Ovary (tissue), 9 donors: ENCODE results near the gene SPATA45. TPM values are rescaled to one million over a fixed set of nuclear protein-coding genes. Genes with fewer than 3 reads are reported as not detected.

Experiments used
- DNase-seq, 5 donors: peaks; one replicate each; pipeline ENCODE4 v3.0.0-alpha.2; 2019 to 2020
- H3K27ac ChIP-seq, 2 donors: fragments of 200-600 bp; one replicate each; pipeline versions ENCODE4 v1.5.1 to v1.8.0; 2019 to 2022
- H3K27me3 ChIP-seq: fragments of 200-600 bp; one replicate; pipeline ENCODE4 v1.8.0; 2022
- H3K36me3 ChIP-seq: fragments of 200-600 bp; sonication (generic); one replicate; pipeline ENCODE4 v1.5.1; 2019
- H3K4me1 ChIP-seq: one replicate; pipeline ENCODE4 v1.8.1; 2013; ENCODE audit warnings: mild to moderate bottlenecking, moderate library complexity; ENCODE audit not compliant: insufficient read depth
- H3K4me3 ChIP-seq: fragments of 200-600 bp; sonication (generic); one replicate; pipeline ENCODE4 v1.5.1; 2017
- H3K9me3 ChIP-seq, 2 donors: fragments of 200-600 bp in 1 of 2; sonication (generic) in 1 of 2; one replicate each; pipeline versions ENCODE4 v1.5.1 to v1.8.1; 2013 to 2019; ENCODE audit warnings: mild to moderate bottlenecking in 1 of 2, moderate library complexity in 1 of 2
- EP300 ChIP-seq: sonication (generic); formaldehyde crosslinking; IDR thresholded peaks from one replicate; pipeline ENCODE4 v1.6.1; 2017; ENCODE audit warnings: antibody characterized with exemption
- POLR2A ChIP-seq: fragments of 450-650 bp; IDR thresholded peaks from one replicate; pipeline ENCODE4 v1.6.1; 2017; ENCODE audit warnings: antibody characterized with exemption, mild to moderate bottlenecking, moderate library complexity
- WGBS, 3 donors: extraction: QIAGEN DNeasy Blood & Tissue Kit in 1 of 3; methylation state at CpG; one replicate each; pipeline versions ENCODE4 v1.1.5 to v1.1.7; 2013 to 2017; 5-methylcytosine and 5-hydroxymethylcytosine counted together
- intact Hi-C, 4 donors: fragments of 100-400 bp; cut with DNase I; formaldehyde crosslinking; loops; one replicate each; pipeline versions ENCODE4 v1.11.0 to v1.15.1; 2022 to 2023
- polyA plus RNA-seq, 2 donors: library from polyadenylated mRNA; stranded (reverse); fragments of 200-250 nt in 1 of 2; fragments of 350-450 nt in 1 of 2; fragmentation: Illumina TruSeq in 1 of 2; extraction: RNeasy Lipid Tissue Mini Kit (QIAGEN cat#74804) in 1 of 2; gene quantifications; one replicate each; pipeline ENCODE4 v1.2.3, GENCODE V29; 2013 to 2014
- total RNA-seq, 7 donors: library from RNA; depleted of rRNA in 2 of 7; stranded (reverse); fragments of >200 nt in 2 of 7; fragmentation: NEBNext Ultra II Directional in 3 of 7; extraction: Animal tissue kit (Norgen Biotek cat#: 25700) in 3 of 7; gene quantifications; one replicate each; pipeline versions ENCODE4 v1.1.0 to v1.2.4, GENCODE V29; 2016 to 2023
- TF ChIP-seq, protein P1 (sequence below), 3 donors: fragments of 450-650 bp in 2 of 3; fragments of 200-600 bp in 1 of 3; IDR thresholded peaks; one replicate each; pipeline versions ENCODE4 v1.5.1 to v1.8.0; 2016 to 2022; ENCODE audit warnings: antibody characterized with exemption in 3 of 3, mild to moderate bottlenecking in 1 of 3
- donor health status: DM: no; HTN: no; CAD: no; lungs with moderate emphysema.
- donor health status: DM: no; HTN: no; CAD: no.
- donor health status: Bipolar disorder and iron deficiency.
- donor health status: DM: yes; HTN: yes; CAD: no.
- donor health status: DM: no; HTN: no; CAD: no.
- donor health status: DM: yes; HTN: yes; CAD: no.

The SPATA45 gene
- total and polyA plus RNA-seq, 9 donors: not detected

- H3K4me3 ChIP-seq: no peak overlapping the region
- 74 to 77% (median 74%) methylated on average over 2 of the region's 2 CpGs for WGBS, 3 donors
- no peak for TF ChIP-seq POLR2A
- TF ChIP-seq EP300: no peak
- TF ChIP-seq, protein P1, sequence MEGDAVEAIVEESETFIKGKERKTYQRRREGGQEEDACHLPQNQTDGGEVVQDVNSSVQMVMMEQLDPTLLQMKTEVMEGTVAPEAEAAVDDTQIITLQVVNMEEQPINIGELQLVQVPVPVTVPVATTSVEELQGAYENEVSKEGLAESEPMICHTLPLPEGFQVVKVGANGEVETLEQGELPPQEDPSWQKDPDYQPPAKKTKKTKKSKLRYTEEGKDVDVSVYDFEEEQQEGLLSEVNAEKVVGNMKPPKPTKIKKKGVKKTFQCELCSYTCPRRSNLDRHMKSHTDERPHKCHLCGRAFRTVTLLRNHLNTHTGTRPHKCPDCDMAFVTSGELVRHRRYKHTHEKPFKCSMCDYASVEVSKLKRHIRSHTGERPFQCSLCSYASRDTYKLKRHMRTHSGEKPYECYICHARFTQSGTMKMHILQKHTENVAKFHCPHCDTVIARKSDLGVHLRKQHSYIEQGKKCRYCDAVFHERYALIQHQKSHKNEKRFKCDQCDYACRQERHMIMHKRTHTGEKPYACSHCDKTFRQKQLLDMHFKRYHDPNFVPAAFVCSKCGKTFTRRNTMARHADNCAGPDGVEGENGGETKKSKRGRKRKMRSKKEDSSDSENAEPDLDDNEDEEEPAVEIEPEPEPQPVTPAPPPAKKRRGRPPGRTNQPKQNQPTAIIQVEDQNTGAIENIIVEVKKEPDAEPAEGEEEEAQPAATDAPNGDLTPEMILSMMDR (IDR thresholded peaks at IDR 0.05): no peak
- H3K36me3 ChIP-seq: no peaks in the 10 kb centered on the region
- peaks cover 0 to 5% of the 10 kb centered on the region in 2 donors for H3K9me3 ChIP-seq
- no peaks in the 10 kb centered on the region for H3K4me1 ChIP-seq
- DNase-seq: no peak
- intact Hi-C loops: no loop called here
- no peak overlapping the region for H3K27ac ChIP-seq
- no peaks in the 10 kb centered on the region for H3K27me3 ChIP-seq
Observed at GRCh38 chr1:212828395-212828794, 19.1 kb downstream of the SPATA45 start.

DNA sequence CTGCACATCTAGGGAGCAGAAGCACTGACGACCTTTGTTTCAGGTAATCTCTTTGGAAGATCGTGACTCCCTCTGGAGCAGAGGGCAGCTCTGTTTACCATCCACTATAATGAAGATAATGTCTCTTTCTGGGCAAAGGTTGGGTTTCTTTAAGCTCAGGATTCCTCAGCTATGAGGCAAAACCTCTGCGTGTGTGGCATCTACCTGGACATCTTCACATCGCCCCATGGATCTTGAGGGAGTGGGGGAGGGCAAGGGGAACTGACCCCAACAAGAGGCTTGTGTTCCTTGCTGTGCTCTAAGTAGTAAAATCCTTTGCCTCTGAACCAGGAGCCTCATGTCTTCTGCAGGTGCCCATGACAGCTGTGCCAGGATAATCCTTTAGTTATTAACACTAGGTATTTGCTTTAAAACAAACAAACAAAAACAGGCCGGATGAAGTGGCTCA lies 19.6 kb downstream of the SPATA45 start:
- no peaks in the 10 kb centered on the region for H3K27me3 ChIP-seq
- intact Hi-C loops: no loop called here
- no peaks in the 10 kb centered on the region for H3K4me1 ChIP-seq
- no peaks in the 10 kb centered on the region for H3K36me3 ChIP-seq
- no peak overlapping the region for H3K4me3 ChIP-seq
- TF ChIP-seq POLR2A (no peak), EP300 (no peak)
- TF ChIP-seq, protein P1 (IDR thresholded peaks at IDR 0.05): no peak
- DNase-seq: no peak
- no peak overlapping the region for H3K27ac ChIP-seq
- WGBS, 3 donors: 81 to 86% (median 82%) methylated on average over 5 of the region's 5 CpGs
- peaks cover 0 to 5% of the 10 kb centered on the region in 2 donors for H3K9me3 ChIP-seq

DNA sequence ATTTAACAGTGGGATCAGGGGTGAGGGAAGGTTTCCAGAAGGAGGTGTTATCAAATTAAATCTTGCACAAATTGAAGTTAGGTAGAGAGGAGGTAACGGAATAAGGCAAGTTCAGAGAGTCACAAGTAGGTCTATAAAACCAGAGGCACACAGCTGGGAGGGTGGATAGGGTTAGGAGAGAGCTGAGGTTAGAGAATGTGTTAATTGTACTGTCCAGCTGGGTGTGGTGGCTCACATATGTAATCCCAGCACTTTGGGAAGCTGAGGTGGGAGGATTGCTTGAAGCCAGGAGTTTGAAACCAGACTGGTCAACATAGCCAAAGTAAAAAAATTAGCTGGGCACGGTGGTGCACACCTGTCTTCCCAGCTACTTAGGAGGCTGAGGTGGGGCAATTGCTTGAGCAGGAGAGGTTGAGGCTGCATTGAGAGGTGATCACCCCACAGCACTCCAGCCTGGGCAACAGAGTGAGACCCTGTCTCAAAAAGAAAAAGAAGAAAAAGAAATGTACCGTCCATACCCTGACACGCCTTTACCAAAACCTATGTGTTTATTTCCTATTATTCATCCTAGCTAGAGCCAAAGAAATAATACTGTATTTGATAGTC lies 20.2 kb downstream of the SPATA45 start:
- Histone ChIP-seq H3K27ac (no peak overlapping the region), H3K4me3 (no peak overlapping the region), H3K27me3 (no peaks in the 10 kb centered on the region), H3K36me3 (no peaks in the 10 kb centered on the region), H3K4me1 (no peaks in the 10 kb centered on the region), H3K9me3 (peaks cover 0 to 5% of the 10 kb centered on the region in 2 donors)
- TF ChIP-seq, protein P1 (IDR thresholded peaks at IDR 0.05): no peak
- TF ChIP-seq EP300 (no peak), POLR2A (no peak)
- DNase-seq: no peak
- WGBS, 3 donors: 92 to 96% (median 95%) methylated on average over 4 of the region's 4 CpGs
- intact Hi-C loops: no loop called here

- H3K4me3 ChIP-seq: no peak overlapping the region
- H3K27me3 ChIP-seq: no peaks in the 10 kb centered on the region
- no peaks in the 10 kb centered on the region for H3K4me1 ChIP-seq
- no peaks in the 10 kb centered on the region for H3K36me3 ChIP-seq
- no peak overlapping the region for H3K27ac ChIP-seq
- TF ChIP-seq, protein P1 (IDR thresholded peaks at IDR 0.05): no peak
- TF ChIP-seq EP300 (no peak), POLR2A (no peak)
- intact Hi-C loops: no loop called here
- peaks cover 0 to 5% of the 10 kb centered on the region in 2 donors for H3K9me3 ChIP-seq
- 94 to 96% (median 95%) methylated on average over 6 of the region's 6 CpGs for WGBS, 3 donors
- no peak for DNase-seq
Observed at GRCh38 chr1:212825798-212826452, 21.5 kb downstream of the SPATA45 start.
